ENCODE data around the gene RNF144A.

- TF ChIP-seq, protein P1, sequence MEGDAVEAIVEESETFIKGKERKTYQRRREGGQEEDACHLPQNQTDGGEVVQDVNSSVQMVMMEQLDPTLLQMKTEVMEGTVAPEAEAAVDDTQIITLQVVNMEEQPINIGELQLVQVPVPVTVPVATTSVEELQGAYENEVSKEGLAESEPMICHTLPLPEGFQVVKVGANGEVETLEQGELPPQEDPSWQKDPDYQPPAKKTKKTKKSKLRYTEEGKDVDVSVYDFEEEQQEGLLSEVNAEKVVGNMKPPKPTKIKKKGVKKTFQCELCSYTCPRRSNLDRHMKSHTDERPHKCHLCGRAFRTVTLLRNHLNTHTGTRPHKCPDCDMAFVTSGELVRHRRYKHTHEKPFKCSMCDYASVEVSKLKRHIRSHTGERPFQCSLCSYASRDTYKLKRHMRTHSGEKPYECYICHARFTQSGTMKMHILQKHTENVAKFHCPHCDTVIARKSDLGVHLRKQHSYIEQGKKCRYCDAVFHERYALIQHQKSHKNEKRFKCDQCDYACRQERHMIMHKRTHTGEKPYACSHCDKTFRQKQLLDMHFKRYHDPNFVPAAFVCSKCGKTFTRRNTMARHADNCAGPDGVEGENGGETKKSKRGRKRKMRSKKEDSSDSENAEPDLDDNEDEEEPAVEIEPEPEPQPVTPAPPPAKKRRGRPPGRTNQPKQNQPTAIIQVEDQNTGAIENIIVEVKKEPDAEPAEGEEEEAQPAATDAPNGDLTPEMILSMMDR (IDR thresholded peaks at IDR 0.05), result no peak
- TF ChIP-seq POLR2A (IDR thresholded peaks at IDR 0.05), result no peak
Measured at GRCh38 chr2:6992794-6993228, 75.6 kb downstream of the RNF144A start.
